ENCODE results near the gene CHRND.
"Not testable (repeated sequence)": the region's sequence is repeated elsewhere in the genome, so short reads cannot be mapped to it uniquely, and the experiment has no call there.

Gene CHRND

GRCh38 chr2:232543928-232544631, 18.1 kb downstream of the CHRND start:
- no peak for DNase-seq

DNA sequence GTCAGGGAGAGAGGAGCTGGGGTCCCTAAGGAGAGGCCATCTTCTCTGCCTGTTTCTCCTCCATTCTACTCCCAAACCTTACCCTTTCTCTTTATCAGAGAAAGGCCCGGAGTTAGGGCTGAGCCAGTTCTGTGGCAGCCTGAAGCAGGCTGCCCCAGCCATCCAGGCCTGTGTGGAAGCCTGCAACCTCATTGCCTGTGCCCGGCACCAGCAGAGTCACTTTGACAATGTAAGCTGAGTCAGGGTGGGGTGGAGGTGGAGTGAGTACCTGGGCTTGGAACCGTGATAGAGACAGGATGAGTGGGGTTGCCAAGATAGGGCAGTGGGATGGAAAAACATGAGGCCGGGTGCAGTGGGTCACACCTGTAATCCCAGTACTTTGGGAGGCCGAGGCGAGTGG, 18.7 kb downstream of the CHRND start:
- DNase-seq, result no peak

GRCh38 chr2:232545511-232546375, 19.8 kb downstream of the CHRND start:
- DNase-seq, result no peak

DNA sequence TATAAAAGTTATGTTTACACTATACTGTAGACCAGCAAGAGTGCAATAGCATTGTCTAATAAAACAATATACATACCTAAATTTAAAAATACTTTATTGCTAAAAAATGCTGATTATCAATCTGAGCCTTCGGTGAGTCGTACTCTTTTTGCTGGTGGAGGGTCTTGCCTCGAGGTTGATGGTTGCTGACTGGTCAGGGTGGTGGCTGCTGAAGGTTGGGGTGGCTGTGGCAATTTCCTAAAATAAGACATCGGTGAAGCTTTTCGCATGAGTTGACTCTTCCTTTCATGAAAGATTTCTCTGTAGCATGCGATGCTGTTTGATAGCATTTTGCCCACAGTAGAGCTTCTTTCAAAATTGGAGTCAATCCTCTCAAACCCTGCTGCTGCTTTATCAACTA, 22.0 kb downstream of the CHRND start:
- no peak for DNase-seq

GRCh38 chr2:232549655-232550353, 23.8 kb downstream of the CHRND start:
- no peak for DNase-seq

DNA sequence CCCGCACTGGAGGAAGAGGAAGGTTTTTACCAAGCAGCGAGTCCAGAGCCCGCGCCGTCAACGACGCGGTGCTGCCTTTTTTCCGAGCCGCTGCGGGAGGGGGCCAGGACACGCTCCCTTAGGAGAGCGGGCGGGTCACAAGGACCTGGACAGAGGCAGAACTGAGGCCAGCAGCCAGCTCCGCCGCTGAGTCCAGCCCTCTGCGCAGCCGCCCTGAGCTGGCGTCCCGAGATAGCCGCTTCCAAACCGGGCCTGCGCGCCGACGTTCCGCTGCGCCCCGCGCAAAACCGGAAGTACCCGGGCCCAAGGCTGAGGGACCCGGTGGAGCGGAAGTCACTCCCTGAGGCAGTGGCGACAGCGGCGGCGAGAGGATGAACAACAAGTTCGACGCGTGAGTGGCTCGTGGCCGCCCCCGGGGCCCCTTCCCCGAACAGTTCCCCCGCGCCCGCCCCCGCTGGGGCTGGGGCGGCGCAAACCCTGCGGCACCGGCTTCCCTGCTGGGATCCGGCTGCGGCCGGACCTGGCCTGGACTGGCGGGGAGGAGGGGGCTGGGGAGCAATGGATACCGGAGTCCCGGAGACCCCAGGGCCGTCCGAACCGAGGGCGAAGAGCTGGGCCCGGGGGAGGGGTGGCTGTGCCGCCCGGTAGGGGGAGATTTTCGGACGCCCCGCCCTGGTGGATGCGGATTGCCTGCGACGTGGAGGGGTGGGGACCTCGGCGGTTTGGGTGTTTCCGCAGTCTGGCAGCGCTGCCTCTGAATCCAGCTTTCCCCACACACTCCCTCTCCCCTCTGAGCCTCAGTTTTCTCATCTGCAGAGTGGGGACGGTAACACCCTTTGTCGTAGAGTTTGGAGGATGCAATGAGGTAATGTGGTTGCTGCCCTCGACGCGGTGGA, 24.6 kb downstream of the CHRND start, which contains the start of the genes EIF4E2 and TIGD1:
TSS of gene EIF4E2 (plus strand) at position 336 of the 896 bp plus-strand sequence. CDS start at position 372, 36 bp downstream.
TSS of gene TIGD1 (minus strand) at position 204 of the 896 bp plus-strand sequence. CDS start 675 bp downstream, outside the sequence.
- DNase-seq, result peak; percentile 90 to 94

DNA sequence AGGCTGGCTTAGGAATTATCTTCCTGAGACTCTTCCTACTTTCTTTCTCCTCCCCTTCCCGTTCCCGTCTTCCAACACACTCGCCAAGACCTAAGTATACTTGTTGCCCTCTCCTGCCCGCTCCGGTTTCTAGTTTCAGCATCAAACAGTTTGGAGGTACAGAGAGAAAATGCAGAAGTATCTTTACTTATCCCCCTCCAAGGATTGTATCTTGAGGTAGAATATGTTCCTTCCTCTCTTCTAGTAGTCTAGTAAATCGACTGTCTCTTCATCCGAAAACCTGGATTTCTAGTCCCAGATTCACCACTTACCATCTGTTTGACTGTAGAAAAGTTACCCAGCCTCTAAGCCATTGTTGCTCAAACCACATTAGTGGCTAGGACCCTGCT, 25.3 kb downstream of the CHRND start:
- DNase-seq, result no peak

DNA sequence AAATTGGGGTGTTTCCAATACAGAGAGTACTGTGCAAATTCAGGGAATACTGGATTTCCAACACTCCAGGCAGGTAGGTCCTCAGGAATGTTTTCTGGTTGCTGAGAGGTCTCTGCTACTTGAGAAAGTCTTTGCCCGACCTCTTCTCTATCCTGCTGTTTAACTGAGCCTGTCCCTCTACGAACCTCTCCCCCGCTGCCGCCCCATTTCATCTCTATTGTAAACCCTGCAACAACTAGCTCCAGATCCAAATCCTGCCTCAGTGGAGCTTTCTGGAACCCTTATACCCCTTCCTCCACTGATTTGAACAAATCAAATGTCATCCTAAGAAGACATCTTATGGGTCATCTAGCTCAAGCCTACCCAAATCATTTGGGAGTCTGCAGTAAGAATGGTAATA, 25.8 kb downstream of the CHRND start:
- DNase-seq, result no peak

- DNase-seq, result no peak
Measured at GRCh38 chr2:232556426-232556825, 30.5 kb downstream of the CHRND start.

- no peak for DNase-seq
Measured at GRCh38 chr2:232562515-232563151, 36.7 kb downstream of the CHRND start.

DNA sequence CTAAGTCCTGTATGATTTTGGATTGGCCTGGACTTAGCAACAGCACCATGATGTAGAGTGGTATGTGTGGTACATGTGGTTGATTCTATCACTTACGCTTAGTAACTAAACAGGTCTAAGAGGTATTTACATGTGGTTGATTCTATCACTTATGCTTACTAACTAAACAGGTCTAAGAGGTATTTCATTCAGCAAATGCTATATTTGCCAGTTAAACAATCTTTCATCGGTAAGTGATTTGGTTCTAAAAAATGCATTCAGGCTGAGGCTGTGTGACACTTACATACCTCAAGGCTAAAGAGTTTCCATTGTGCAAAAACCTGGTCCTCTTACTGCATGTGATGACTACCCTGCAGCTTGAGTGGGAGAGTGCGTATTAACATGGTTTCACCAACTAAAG, 37.6 kb downstream of the CHRND start:
- DNase-seq, result no peak

- DNase-seq, result no peak
Measured at GRCh38 chr2:232567721-232568120, 41.8 kb downstream of the CHRND start.

DNA sequence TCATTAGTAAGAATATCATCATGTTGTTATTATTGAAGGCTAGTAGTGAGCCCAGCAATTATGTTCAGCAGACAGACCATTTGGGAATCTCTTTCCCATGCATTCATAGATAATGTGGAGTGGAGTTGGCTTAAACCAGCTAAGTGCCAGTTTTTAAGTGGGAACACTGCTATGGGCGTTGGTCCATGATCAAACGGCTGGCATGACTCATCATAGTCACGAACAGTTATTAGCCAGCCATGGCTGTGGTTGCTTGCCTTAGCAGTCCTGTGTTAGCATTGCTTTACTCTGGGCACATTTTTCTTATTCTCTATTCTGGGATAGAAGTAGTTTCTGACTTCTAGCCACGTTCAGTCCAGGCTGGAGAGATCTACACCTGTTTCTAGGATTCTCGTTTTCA, 42.2 kb downstream of the CHRND start:
- DNase-seq, result no peak

GRCh38 chr2:232569541-232569940, 43.6 kb downstream of the CHRND start:
- no peak for DNase-seq

DNA sequence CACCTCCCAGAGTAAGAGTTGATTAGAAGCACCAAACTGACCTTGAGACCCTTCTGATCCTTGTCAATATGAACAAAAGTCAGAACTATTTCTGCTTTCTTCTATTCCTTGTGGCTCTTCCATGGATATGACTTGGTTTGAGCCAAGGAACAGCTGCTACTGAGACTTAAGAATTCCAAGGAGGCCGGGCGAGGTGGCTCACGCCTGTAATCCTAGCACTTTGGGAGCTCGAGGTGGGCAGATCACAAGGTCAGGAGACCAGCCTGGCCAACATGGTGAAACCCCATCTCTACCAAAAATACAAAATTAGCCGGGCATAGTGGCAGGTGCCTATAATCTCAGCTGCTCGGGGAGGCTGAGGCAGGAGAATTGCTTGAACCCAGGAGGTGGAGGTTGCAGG, 44.5 kb downstream of the CHRND start:
- DNase-seq, result not testable (repeated sequence)

DNA sequence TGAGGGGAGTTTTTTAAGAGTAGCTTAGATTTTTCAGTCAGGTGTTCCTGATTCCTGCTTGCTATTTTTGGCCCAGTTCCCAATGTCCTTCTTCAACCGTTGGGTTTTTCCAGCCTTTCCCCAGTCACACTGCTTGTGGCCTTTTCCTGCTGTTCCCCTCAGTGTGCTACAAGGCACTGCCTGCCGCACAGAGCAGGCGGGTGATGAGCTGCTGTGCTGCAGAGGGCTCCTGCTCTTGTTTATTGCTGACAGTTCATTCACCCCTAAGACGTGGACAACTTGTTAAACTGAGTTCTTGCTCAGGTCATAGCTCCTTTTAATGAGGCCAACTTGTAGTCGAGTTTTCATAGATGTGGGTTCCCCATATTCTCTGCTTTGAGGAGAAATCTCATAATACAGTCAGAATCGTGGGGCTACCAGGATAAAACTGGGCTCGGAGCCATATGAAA, 45.1 kb downstream of the CHRND start:
- DNase-seq, result no peak

GRCh38 chr2:232573042-232573441, 47.1 kb downstream of the CHRND start:
- DNase-seq, result no peak

DNA sequence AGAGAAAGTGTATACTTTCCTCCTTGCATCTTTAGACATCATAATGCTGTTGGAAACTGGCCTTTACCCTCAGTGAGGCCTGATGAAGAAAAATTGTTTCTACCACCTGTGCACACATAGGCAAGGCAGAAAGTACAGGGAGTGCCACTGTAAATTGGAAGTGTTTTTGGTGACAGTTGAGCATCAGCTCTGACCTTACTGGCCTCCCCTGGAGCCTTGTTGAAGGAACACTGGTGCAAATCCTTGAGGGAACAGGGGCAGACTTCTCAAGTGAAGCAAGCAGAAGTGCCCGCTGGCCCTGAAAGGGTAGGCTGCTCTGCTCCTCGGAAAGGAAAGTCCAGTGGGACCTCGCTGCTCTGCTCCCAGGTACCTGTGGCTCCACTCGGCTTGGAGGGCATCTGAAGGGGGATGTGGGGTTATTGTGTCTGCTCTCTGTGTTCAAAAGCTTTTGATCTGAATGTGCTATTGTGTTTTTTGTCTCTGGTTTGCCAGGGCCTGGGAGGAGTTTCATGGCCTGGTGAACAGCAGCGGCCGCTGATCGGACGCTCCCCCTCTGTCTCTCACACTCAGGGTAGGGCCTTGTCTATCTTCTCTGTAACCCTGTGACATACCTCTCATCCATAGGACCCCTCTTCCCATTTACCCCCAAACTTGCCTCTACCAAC, 47.9 kb downstream of the CHRND start:
- no peak for DNase-seq

DNA sequence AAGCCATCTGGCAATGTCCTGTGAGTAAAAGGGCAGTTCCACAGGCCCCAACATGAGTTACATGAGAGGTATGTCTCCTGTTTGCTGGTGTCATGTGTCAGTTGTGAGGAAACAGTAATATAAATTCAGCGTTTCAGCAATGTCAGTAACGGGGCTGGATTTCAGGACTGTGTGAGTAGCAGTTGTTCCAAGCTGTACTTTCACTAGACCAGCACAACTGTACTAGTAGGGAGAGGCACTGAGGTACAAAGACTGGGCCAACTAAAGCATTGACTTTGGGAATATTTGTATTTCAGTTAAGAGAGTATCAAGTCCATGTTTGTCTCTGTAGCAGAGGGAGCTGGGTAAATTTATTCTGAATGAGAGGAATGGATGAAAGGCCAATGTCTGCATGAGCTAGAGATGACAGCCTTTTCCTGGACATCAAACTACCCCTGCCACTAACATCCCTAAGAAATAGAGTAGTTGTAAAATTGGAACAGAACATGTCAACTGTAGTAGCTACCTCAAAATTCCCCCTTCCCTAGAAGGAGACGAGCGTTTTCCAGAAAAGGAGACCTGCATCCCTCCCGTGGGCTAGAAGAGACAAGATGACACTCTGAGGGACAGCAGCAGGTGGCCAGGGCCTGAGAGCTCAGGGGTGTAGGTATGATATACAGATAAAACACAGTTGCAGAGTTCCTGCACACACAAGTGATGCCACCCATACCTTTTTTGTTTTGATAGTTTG, 48.9 kb downstream of the CHRND start:
- no peak for DNase-seq

DNA sequence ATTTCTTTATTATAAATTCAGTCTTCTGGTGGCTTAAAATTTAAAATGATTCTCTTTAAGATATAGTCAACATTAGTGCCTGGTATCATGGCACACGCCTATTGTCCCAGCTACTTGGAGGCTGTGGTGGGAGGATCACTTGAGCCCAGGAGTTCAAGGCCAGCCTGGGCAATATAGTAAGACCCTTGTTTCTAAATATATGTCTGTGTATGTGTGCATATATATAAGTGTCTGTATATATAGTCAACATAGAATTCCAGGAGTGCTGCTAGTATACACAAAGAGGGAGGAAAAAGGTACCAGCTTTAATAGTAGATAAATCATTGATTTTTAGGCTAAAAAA, 49.4 kb downstream of the CHRND start:
- DNase-seq, result no peak

GRCh38 chr2:232576995-232577394, 51.0 kb downstream of the CHRND start:
- no peak for DNase-seq

Data from activated CD4-positive, alpha-beta T cell treated with anti-CD3 and anti-CD28 coated beads for 4 hours (primary cell).